Ishikawa (cell line): ENCODE results near the gene ST6GALNAC1.
A peak's percentile ranks its signal among the peaks of the same experiment; 100 is the strongest.

Experiments
- CEBPB ChIP-seq: IDR thresholded peaks from 2 replicates; pipeline ENCODE4 v1.6.1; 2012
- CREB1 ChIP-seq: IDR thresholded peaks from 2 replicates; pipeline ENCODE4 v1.6.1; 2012; ENCODE audit warnings: low read depth
- EGR1 ChIP-seq: IDR thresholded peaks from 2 replicates; pipeline ENCODE4 v1.6.1; 2012
- EP300 ChIP-seq: IDR thresholded peaks from 2 replicates; pipeline ENCODE4 v1.6.1; 2012; ENCODE audit warnings: borderline replicate concordance
- FOXM1 ChIP-seq: IDR thresholded peaks from 2 replicates; pipeline ENCODE4 v1.6.1; 2012; ENCODE audit warnings: low read depth, borderline replicate concordance
- NFIC ChIP-seq: IDR thresholded peaks from 2 replicates; pipeline ENCODE4 v1.6.1; 2012
- RAD21 ChIP-seq: IDR thresholded peaks from 2 replicates; pipeline ENCODE4 v1.6.1; 2012; ENCODE audit warnings: low read depth
- TAF1 ChIP-seq: IDR thresholded peaks from 2 replicates; pipeline ENCODE4 v1.6.1; 2012; ENCODE audit warnings: low read depth, mild to moderate bottlenecking
- TCF12 ChIP-seq: IDR thresholded peaks from 2 replicates; pipeline ENCODE4 v1.6.1; 2012; ENCODE audit warnings: low read depth
- TEAD4 ChIP-seq: IDR thresholded peaks from 2 replicates; pipeline ENCODE4 v1.6.1; 2012
- YY1 ChIP-seq: IDR thresholded peaks from 2 replicates; pipeline ENCODE4 v1.6.1; 2012; ENCODE audit warnings: low read depth
- ZBTB7A ChIP-seq: IDR thresholded peaks from 2 replicates; pipeline ENCODE4 v1.6.1; 2012; ENCODE audit warnings: low read depth
- TF ChIP-seq, protein P1 (sequence below): IDR thresholded peaks from 2 replicates; pipeline ENCODE4 v1.6.1; 2012
- TF ChIP-seq, protein P2 (sequence below): IDR thresholded peaks from 2 replicates; pipeline ENCODE4 v1.6.1; 2012; ENCODE audit warnings: low read depth, mild to moderate bottlenecking
- TF ChIP-seq, protein P3 (sequence below): IDR thresholded peaks from 2 replicates; pipeline ENCODE4 v1.6.1; 2012

The ST6GALNAC1 gene, protein sequence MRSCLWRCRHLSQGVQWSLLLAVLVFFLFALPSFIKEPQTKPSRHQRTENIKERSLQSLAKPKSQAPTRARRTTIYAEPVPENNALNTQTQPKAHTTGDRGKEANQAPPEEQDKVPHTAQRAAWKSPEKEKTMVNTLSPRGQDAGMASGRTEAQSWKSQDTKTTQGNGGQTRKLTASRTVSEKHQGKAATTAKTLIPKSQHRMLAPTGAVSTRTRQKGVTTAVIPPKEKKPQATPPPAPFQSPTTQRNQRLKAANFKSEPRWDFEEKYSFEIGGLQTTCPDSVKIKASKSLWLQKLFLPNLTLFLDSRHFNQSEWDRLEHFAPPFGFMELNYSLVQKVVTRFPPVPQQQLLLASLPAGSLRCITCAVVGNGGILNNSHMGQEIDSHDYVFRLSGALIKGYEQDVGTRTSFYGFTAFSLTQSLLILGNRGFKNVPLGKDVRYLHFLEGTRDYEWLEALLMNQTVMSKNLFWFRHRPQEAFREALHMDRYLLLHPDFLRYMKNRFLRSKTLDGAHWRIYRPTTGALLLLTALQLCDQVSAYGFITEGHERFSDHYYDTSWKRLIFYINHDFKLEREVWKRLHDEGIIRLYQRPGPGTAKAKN

DNA sequence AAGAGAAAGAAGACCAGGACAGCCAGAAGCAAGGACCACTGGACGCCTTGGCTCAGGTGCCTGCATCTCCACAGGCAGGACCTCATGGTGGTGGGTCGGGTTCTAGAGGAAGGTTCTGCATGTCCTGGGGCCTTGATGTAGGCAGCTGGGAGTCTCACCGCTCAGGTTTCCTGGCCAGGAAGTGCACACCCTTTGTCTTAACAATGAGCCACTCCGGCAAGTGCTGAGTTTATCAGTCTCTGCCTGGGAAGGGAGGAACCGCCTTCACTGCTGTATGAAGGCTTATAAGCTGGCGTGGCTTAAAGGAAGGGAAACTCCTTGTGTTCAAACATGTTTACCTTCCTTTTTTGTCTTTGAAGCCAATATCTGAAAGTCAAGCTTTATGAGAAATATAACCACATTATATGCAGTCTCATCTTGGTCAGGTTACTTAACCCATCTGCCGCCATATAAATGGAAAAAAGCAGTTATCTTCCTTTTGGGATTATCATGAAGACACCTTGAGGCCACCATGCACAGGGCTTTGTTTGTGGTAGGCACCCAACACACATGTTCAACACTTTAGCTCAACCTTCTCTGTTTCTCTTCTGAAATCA is at the start of gene ST6GALNAC1:
Gene ST6GALNAC1 (minus strand): TSS at position 205 of the 596 bp plus-strand sequence. CDS start 119 bp downstream, at position 86.
- no peak for TF ChIP-seq EGR1
- no peak for TF ChIP-seq CREB1
- TF ChIP-seq, protein P1, sequence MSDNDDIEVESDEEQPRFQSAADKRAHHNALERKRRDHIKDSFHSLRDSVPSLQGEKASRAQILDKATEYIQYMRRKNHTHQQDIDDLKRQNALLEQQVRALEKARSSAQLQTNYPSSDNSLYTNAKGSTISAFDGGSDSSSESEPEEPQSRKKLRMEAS, result peak; percentile 84; the same call in 1 of the 2 replicates
- peak; percentile 60 for TF ChIP-seq TCF12
- peak; percentile 64; the same call in 1 of the 2 replicates for TF ChIP-seq EP300

DNA sequence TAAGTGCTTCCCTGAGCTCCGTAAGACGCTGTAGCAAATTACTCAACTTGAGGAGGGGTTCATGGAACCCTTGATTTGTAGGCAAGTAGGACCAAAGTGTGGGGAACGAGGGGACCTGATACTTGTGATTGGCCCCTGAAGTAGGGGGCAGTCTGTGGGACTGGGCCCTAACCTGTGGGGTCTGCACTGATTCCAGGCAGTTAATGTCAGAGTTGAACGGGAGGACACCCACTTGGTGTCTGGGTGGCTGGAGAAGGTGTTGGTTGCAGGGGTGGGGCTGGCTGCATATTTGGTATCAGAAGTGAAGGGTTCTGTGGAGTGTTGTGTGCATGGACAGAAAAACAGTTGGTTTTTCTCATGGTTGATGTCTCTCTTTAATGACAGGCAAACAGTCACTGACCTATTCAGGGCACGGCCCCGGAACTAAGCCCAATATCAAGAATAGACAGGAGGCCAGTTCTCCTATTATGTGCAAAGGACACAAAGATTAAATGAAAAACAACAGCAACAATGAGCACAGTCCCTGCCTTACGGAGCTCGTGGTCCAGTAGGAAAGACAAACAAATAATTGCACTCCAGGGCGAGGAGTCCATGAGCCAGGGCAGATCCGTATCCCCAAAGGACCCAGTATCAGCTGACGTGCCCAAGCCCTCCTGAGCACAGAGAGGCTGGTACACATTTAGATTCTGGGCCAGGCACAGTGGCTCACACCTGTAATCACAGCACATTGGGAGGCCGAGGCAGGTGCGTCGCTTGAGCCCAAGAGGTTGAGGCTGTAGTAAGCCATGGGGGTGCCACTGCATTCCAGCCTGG is 48.0 kb upstream of the ST6GALNAC1 start:
- TF ChIP-seq NFIC (no peak), EP300 (no peak), TEAD4 (no peak), TAF1 (no peak), CREB1 (no peak), YY1 (no peak), EGR1 (no peak), RAD21 (no peak), CEBPB (no peak), ZBTB7A (no peak), TCF12 (no peak), FOXM1 (no peak)
- TF ChIP-seq, protein P2, sequence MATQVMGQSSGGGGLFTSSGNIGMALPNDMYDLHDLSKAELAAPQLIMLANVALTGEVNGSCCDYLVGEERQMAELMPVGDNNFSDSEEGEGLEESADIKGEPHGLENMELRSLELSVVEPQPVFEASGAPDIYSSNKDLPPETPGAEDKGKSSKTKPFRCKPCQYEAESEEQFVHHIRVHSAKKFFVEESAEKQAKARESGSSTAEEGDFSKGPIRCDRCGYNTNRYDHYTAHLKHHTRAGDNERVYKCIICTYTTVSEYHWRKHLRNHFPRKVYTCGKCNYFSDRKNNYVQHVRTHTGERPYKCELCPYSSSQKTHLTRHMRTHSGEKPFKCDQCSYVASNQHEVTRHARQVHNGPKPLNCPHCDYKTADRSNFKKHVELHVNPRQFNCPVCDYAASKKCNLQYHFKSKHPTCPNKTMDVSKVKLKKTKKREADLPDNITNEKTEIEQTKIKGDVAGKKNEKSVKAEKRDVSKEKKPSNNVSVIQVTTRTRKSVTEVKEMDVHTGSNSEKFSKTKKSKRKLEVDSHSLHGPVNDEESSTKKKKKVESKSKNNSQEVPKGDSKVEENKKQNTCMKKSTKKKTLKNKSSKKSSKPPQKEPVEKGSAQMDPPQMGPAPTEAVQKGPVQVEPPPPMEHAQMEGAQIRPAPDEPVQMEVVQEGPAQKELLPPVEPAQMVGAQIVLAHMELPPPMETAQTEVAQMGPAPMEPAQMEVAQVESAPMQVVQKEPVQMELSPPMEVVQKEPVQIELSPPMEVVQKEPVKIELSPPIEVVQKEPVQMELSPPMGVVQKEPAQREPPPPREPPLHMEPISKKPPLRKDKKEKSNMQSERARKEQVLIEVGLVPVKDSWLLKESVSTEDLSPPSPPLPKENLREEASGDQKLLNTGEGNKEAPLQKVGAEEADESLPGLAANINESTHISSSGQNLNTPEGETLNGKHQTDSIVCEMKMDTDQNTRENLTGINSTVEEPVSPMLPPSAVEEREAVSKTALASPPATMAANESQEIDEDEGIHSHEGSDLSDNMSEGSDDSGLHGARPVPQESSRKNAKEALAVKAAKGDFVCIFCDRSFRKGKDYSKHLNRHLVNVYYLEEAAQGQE, result no peak
- TF ChIP-seq, protein P3, sequence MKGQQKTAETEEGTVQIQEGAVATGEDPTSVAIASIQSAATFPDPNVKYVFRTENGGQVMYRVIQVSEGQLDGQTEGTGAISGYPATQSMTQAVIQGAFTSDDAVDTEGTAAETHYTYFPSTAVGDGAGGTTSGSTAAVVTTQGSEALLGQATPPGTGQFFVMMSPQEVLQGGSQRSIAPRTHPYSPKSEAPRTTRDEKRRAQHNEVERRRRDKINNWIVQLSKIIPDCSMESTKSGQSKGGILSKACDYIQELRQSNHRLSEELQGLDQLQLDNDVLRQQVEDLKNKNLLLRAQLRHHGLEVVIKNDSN, result no peak
- TF ChIP-seq, protein P1, result no peak

DNA sequence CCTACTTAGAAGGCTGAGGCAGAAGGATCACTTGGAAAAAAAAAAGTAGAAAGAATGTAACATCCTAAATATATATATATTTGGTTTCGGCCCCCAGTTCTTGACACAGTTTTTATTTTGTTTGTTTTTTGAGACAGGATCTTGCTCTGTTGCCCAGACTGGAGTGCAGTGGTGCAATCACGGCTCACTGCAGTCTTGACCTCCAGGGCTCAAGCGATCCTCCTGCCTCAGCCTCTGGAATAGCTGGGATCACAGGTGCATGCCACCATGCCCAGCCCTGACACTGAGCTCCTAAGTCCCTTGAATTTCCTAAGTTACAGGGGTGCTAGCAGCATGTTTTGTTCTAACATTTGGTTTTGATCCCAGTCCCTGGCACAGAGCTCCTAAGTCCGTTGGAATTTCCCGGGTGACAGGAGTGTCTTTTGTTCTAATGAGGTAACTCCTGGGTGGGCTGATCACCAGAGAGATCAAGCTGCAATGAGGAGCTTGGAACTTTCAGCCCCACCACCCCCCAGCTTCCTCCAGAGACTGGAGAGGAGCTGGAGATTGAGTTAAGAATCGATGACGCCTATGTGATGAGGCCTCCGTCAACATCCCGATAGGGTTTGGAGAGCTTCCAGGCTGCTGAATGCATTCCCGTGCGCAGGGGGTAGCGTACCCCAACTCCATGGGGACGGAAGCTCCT is 47.2 kb upstream of the ST6GALNAC1 start:
- no peak for TF ChIP-seq CREB1
- TF ChIP-seq, protein P1, result no peak
- no peak for TF ChIP-seq YY1
- TF ChIP-seq EGR1, result no peak
- TF ChIP-seq NFIC, result no peak
- no peak for TF ChIP-seq TEAD4
- TF ChIP-seq, protein P3, result no peak
- no peak for TF ChIP-seq TAF1
- TF ChIP-seq ZBTB7A, result no peak
- TF ChIP-seq TCF12, result no peak

DNA sequence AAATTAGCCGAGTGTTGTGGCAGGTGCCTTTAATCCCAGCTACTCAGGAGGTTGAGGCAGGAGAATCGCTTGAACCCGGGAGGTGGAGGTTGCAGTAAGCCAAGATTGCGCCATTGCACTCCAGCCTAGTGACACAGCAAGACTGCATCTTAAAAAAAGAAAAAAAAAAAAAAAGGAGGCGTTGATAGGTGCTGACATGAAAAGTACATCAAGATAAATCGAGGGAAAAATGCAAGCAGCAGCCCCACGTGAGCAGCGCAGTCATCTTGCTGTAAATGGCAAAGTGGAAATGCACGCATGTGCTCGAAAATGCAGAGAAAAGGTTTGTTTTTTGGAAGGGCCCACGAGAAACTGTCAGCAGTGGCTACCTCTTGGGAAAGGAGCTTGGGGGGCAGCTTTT is 46.3 kb upstream of the ST6GALNAC1 start:
- TF ChIP-seq, protein P3, result no peak
- no peak for TF ChIP-seq TCF12
- TF ChIP-seq TEAD4, result no peak
- no peak for TF ChIP-seq EP300
- TF ChIP-seq CREB1, result no peak
- TF ChIP-seq EGR1, result no peak
- no peak for TF ChIP-seq NFIC
- no peak for TF ChIP-seq ZBTB7A
- TF ChIP-seq TAF1, result no peak
- TF ChIP-seq RAD21, result no peak
- TF ChIP-seq FOXM1, result no peak
- TF ChIP-seq, protein P1, result no peak
- no peak for TF ChIP-seq CEBPB
- TF ChIP-seq YY1, result no peak
- TF ChIP-seq, protein P2, result no peak
